ENCODE data around the gene ANKS3.

ANKS3 gene

DNA sequence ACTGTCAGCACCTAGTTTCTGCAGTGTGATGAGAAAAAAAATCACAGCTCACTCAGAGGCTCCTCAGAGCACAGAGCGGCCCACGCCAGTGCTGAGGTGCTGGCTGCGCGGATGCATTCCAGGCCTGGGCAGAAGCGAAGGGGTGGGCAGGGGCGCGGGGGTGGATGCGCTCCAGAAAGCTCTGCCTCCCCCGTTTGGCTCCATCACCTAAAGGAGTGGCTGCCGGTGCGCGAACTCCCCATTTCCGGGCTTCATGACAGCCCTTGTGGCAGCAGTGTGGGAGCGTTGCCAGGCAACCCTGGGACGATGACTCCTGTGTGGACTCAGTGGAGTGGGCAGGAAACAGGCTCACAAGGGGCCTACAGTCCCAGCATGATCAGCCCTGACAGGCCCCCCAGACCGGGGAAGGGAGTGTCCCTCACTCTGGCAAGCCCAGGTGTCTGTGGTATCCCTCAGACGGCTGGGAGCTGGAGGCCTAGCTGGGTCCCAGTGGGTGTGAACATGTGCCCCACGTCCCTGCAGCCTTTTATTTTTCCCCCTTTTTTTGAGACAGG is 73.5 kb downstream of the ANKS3 start:
- H3K27ac ChIP-seq = no peak overlapping the region
- TF ChIP-seq, protein P1, sequence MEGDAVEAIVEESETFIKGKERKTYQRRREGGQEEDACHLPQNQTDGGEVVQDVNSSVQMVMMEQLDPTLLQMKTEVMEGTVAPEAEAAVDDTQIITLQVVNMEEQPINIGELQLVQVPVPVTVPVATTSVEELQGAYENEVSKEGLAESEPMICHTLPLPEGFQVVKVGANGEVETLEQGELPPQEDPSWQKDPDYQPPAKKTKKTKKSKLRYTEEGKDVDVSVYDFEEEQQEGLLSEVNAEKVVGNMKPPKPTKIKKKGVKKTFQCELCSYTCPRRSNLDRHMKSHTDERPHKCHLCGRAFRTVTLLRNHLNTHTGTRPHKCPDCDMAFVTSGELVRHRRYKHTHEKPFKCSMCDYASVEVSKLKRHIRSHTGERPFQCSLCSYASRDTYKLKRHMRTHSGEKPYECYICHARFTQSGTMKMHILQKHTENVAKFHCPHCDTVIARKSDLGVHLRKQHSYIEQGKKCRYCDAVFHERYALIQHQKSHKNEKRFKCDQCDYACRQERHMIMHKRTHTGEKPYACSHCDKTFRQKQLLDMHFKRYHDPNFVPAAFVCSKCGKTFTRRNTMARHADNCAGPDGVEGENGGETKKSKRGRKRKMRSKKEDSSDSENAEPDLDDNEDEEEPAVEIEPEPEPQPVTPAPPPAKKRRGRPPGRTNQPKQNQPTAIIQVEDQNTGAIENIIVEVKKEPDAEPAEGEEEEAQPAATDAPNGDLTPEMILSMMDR (conservative IDR thresholded peaks at IDR 0.05) = no peak
- TF ChIP-seq ZFX (IDR thresholded peaks at IDR 0.05) = no peak

DNA sequence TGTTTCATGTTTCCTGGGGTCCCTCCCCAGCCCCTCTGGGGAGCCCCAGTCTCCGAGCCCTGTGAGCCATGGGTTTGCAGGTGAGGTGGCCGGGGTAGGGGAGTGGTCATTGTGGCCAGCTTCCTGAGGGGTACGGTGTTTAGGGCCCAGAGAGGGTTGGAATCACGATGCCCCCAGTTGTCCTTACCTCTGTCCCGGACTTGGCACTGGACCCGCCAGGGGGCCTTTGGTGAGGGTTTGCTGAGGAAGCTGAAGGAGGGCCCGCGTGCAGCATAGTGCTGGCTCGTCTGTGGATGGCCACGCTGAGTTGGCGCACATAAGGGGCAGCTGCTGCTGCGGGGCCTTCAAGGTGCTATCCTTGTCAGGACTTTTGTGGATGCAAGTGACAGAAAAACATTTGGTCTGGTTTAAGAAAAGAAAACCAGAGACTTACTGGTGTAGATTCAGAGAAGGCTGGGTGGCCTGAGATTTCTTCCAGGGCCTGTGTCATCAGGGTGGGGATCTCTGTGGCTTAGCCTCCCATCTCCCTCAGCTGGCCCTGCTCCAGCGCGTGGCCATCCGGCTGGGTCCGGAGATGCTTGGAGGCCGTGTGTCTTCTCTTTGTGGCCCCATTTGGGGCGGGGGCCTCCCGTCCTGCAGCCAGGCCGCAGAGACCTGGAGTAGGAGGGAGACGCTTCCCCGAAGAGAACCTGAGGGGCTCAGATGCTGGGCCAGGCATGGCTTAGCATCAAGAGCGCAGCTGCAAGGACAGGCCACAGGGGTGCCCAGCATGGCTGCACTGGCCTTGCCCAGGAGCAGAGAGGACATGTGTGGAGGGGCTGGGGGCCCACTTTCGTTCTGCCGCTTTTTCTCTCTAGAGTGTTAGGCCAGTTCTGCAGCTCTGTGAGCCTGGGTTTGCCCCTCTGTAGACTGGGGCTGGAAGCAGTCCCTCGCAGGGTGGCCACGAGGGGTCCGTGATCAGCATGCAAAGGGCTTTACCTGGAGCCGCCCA is 74.4 kb downstream of the ANKS3 start:
- H3K27ac ChIP-seq = no peak overlapping the region
- TF ChIP-seq ZFX (IDR thresholded peaks at IDR 0.05) = no peak
- TF ChIP-seq, protein P1 (conservative IDR thresholded peaks at IDR 0.05) = no peak

DNA sequence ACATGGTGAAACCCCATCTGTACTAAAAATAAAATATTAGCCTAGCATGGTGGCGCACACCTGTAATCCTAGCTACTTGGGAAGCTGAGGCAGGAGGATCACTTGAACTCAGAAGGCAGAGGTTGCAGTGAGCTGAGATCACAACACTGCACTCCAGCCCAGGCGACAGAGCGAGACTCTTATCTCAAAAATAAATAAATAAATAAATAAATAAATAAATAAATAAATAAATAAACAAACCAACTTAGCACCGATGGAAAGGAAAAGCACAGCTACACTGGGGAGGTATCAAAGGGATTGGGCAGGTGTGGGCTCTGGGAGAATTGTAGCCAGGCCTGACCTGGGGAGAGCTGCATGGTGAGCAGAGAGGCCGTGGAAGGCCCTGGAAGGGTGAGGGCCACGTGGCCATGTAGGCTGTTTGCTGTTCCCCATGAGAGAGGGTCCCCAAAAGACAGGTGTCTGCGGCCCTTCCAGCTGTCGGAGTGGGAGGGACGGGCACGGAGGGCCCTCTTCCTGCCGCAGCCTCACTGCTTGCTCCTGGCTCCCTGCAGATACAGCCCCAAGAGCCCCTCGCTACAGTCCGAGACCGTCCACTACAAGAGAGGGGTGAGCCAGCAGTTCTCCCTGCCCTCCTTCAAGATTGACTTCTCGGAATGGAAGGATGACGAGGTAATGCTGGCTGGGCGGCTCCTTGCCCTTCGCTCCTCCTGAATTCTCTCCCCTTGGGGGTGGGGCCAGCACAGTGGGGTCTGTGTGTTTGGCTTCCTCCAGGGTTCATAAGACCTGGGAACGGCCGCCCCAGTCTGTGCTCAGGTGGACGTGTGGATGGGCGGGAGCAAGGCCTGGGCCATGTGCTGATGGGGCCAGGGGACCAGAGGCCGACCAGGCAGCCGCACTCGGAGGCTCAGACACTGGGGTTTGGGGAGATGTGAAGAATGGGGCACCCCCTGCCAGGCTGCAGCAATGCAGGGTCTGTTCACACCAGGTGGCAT is 77.1 kb downstream of the ANKS3 start:
- TF ChIP-seq, protein P1 (conservative IDR thresholded peaks at IDR 0.05) = no peak
- no peak for TF ChIP-seq ZFX (IDR thresholded peaks at IDR 0.05)
- no peak overlapping the region for H3K27ac ChIP-seq

DNA sequence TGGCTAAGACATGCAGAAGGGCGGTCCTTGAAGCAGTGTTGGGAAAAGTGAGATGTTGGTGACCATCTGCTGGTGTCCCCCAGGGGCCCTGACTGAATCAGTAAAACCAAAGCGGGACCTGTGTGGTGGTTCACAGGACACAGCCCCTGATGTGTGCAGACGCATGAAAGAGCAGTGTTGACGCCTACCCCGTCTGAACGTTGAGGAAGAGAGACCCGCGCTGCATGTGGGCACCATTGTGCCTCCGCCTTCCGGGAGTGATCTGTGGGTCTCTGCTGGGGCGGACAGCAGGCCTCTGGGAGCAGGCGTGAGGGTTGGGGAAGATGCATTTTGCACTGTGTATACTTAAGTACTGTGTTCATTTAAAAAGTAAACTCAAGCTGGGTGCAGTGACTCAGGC is 77.8 kb downstream of the ANKS3 start:
- no peak overlapping the region for H3K27ac ChIP-seq
- TF ChIP-seq ZFX (IDR thresholded peaks at IDR 0.05) = no peak
- TF ChIP-seq, protein P1 (conservative IDR thresholded peaks at IDR 0.05) = no peak

DNA sequence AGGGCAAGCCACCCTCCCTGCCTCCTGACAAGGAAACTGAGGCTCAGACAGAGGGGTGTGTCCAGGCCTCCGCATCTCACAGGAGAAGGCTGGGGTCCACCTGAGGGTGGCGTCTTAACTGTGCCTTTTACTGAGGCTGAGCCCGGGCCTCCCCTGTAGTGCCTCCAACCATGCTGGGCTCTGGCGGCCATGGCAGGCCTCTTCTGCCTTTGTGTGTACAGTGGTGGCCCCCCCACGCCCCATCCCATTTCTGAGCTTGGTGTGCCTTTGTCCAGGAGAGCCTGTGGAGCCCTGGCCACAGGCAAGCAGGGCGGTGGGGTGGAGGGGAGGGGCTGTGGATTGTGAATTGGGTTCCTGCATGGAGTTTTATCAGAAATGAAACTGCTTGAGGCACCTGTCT is 78.3 kb downstream of the ANKS3 start:
- TF ChIP-seq ZFX (IDR thresholded peaks at IDR 0.05) = no peak
- TF ChIP-seq, protein P1 (conservative IDR thresholded peaks at IDR 0.05) = no peak
- H3K27ac ChIP-seq = no peak overlapping the region

DNA sequence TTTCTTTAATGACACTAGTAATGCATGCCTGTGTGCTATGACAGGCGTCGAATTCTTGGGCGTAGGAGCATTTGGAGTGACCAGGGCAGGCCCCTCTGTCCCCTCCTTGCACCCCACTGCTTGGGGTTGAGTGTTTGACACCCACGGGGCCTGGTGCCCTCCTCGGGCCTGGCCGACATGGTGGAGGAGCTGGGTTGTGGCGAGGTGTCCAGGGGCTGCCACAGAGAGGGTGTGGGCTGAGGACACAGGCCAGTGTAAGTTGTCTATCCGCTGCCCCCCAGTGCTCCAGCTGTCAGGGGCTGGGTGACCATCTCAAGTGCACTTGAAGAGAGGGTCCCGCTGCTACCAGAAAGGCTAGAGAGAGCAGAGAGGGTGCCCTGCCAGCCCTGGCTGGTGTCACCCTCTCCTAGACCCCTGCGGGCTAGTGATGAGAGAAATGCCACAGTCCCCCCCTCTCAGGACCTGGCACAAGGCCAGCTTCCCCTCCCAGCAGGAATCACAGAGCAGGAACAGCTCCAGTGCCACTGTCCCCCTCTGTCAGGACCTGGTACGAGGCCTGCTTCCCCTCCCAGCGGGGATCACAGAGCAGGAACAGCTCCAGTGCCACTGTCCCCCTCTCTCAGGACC is 79.0 kb downstream of the ANKS3 start:
- TF ChIP-seq, protein P1 (conservative IDR thresholded peaks at IDR 0.05) = no peak
- TF ChIP-seq ZFX (IDR thresholded peaks at IDR 0.05) = no peak
- H3K27ac ChIP-seq = peak overlapping the region; percentile 65

Data from C4-2B (cell line).